ENCODE measurements around the gene QPCT.

The QPCT gene

DNA sequence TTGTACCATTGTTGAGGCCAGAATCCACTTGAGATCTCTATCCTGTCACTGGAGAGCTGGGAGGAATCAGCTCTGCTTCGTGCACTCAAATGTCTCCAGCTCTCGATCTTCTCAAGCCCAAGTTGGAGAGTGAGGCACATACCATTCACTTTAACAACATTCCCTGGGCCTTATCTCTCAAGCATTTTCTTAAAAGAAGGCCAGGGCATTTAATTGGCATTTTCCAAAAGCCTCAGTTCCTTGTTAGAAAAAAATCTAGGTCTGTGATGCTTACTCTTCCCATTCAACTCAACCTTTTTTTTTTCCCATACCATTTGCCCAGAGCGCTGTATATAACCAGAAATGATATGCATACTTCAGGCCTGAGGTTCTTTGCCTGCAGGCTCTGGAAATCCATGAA is 10.1 kb downstream of the QPCT start:
- Histone ChIP-seq H3K4ac (ENCODE audit: low read depth, low read length) (no peak overlapping the region), H3K14ac (ENCODE audit: low read length) (no peak overlapping the region), H4K12ac (ENCODE audit: low read depth, low read length) (no peak overlapping the region), H3K4me2 (ENCODE audit: low read length) (no peak overlapping the region), H4K91ac (ENCODE audit: low read depth, low read length) (no peak overlapping the region), H3K9ac (ENCODE audit: low read length) (no peak overlapping the region), H3K4me1 (ENCODE audit: control insufficient read depth in 1 of 2, insufficient read depth in 2 of 2, low read length in 2 of 2) (peaks cover 0 to 6% of the 10 kb centered on the region in 2 experiments), H4K8ac (ENCODE audit: low read depth, low read length) (no peak overlapping the region), H3K36me3 (ENCODE audit: control insufficient read depth in 1 of 2, insufficient read depth in 2 of 2, low read length in 2 of 2) (no peaks in the 10 kb centered on the region), H2BK5ac (ENCODE audit: low read depth, low read length, poor library complexity) (no peak overlapping the region), H3K79me1 (ENCODE audit: low read length) (no peaks in the 10 kb centered on the region), H2AK5ac (ENCODE audit: low read length) (no peak overlapping the region), H2BK12ac (ENCODE audit: low read length) (no peak overlapping the region), H3K79me2 (ENCODE audit: control insufficient read depth, insufficient read depth, low read length, poor library complexity) (no peaks in the 10 kb centered on the region), H3K27ac (ENCODE audit: low read depth, low read length) (no peak overlapping the region), H3K4me3 (ENCODE audit: low read depth, low read length) (no peak overlapping the region), H3K27me3 (ENCODE audit: insufficient read depth, low read length) (no peaks in the 10 kb centered on the region), H3K18ac (ENCODE audit: low read length) (no peak overlapping the region), H2BK120ac (ENCODE audit: insufficient read depth, low read length, poor library complexity) (no peak overlapping the region), H3K9me3 (ENCODE audit: insufficient read depth, low read depth, low read length) (no peaks in the 10 kb centered on the region), H2AFZ (ENCODE audit: insufficient read depth, low read length, poor library complexity) (no peak overlapping the region), H3K23ac (ENCODE audit: low read length) (no peak overlapping the region)
- WGBS (ENCODE audit: extremely low coverage, insufficient coverage, insufficient read length) = no CpG with 5 or more reads among the region's 3 CpGs
- DNase-seq = peak; percentile 52 to 84

- H3K23ac ChIP-seq (ENCODE audit: low read length) = no peak overlapping the region
- H3K9ac ChIP-seq (ENCODE audit: low read length) = no peak overlapping the region
- H3K27me3 ChIP-seq (ENCODE audit: insufficient read depth, low read length) = no peaks in the 10 kb centered on the region
- no CpG with 5 or more reads among the region's 7 CpGs for WGBS (ENCODE audit: extremely low coverage, insufficient coverage, insufficient read length)
- no peak overlapping the region for H4K12ac ChIP-seq (ENCODE audit: low read depth, low read length)
- no peak overlapping the region for H3K27ac ChIP-seq (ENCODE audit: low read depth, low read length)
- no peak overlapping the region for H2BK12ac ChIP-seq (ENCODE audit: low read length)
- no peaks in the 10 kb centered on the region for H3K79me2 ChIP-seq (ENCODE audit: control insufficient read depth, insufficient read depth, low read length, poor library complexity)
- no peaks in the 10 kb centered on the region for H3K36me3 ChIP-seq (ENCODE audit: control insufficient read depth in 1 of 2, insufficient read depth in 2 of 2, low read length in 2 of 2)
- no peak overlapping the region for H4K8ac ChIP-seq (ENCODE audit: low read depth, low read length)
- no peaks in the 10 kb centered on the region for H3K79me1 ChIP-seq (ENCODE audit: low read length)
- no peak overlapping the region for H3K14ac ChIP-seq (ENCODE audit: low read length)
- no peak overlapping the region for H2AFZ ChIP-seq (ENCODE audit: insufficient read depth, low read length, poor library complexity)
- no peak overlapping the region for H4K91ac ChIP-seq (ENCODE audit: low read depth, low read length)
- no peak overlapping the region for H2AK5ac ChIP-seq (ENCODE audit: low read length)
- no peak overlapping the region for H3K4ac ChIP-seq (ENCODE audit: low read depth, low read length)
- no peak overlapping the region for H3K18ac ChIP-seq (ENCODE audit: low read length)
- H3K4me3 ChIP-seq (ENCODE audit: low read depth, low read length) = no peak overlapping the region
- no peak overlapping the region for H2BK120ac ChIP-seq (ENCODE audit: insufficient read depth, low read length, poor library complexity)
- no peaks in the 10 kb centered on the region for H3K9me3 ChIP-seq (ENCODE audit: insufficient read depth, low read depth, low read length)
- DNase-seq = no peak
- H3K4me2 ChIP-seq (ENCODE audit: low read length) = no peak overlapping the region
- H2BK5ac ChIP-seq (ENCODE audit: low read depth, low read length, poor library complexity) = no peak overlapping the region
- peaks cover 0 to 6% of the 10 kb centered on the region in 2 experiments for H3K4me1 ChIP-seq (ENCODE audit: control insufficient read depth in 1 of 2, insufficient read depth in 2 of 2, low read length in 2 of 2)
These were observed 11.3 kb downstream of the QPCT start for GRCh38 chr2:37355735-37356134.

DNA sequence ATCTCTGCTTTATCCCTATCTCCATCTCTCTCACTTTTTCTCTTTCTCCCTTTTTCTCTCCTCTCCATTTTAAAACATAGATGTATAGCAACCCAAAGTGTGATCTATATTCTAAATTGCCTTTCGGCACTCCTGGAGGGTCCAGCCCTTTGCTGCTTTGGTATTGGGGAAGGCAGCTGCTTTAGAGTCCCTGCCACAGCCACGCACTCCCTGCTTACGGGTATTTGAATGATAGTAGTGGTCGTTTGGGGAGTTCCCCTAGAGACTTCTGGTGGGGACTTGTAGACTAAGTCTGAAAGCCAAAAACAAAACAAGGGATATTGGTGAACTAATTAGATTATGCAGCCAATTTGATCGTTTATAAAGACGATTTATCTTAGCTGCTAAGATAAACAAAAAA is 11.9 kb downstream of the QPCT start:
- DNase-seq = no peak
- no peak overlapping the region for H2BK5ac ChIP-seq (ENCODE audit: low read depth, low read length, poor library complexity)
- no peak overlapping the region for H2AFZ ChIP-seq (ENCODE audit: insufficient read depth, low read length, poor library complexity)
- H2AK5ac ChIP-seq (ENCODE audit: low read length) = no peak overlapping the region
- H3K18ac ChIP-seq (ENCODE audit: low read length) = no peak overlapping the region
- peaks cover 0 to 6% of the 10 kb centered on the region in 2 experiments for H3K4me1 ChIP-seq (ENCODE audit: control insufficient read depth in 1 of 2, insufficient read depth in 2 of 2, low read length in 2 of 2)
- H3K36me3 ChIP-seq (ENCODE audit: control insufficient read depth in 1 of 2, insufficient read depth in 2 of 2, low read length in 2 of 2) = no peaks in the 10 kb centered on the region
- no peaks in the 10 kb centered on the region for H3K27me3 ChIP-seq (ENCODE audit: insufficient read depth, low read length)
- WGBS (ENCODE audit: extremely low coverage, insufficient coverage, insufficient read length) = no CpG with 5 or more reads among the region's 6 CpGs
- H3K4me3 ChIP-seq (ENCODE audit: low read depth, low read length) = no peak overlapping the region
- H3K4me2 ChIP-seq (ENCODE audit: low read length) = no peak overlapping the region
- H4K12ac ChIP-seq (ENCODE audit: low read depth, low read length) = no peak overlapping the region
- H3K23ac ChIP-seq (ENCODE audit: low read length) = no peak overlapping the region
- H2BK12ac ChIP-seq (ENCODE audit: low read length) = no peak overlapping the region
- H3K9ac ChIP-seq (ENCODE audit: low read length) = no peak overlapping the region
- no peak overlapping the region for H4K91ac ChIP-seq (ENCODE audit: low read depth, low read length)
- H3K4ac ChIP-seq (ENCODE audit: low read depth, low read length) = no peak overlapping the region
- no peak overlapping the region for H4K8ac ChIP-seq (ENCODE audit: low read depth, low read length)
- peaks cover under 1% of the 10 kb centered on the region for H3K9me3 ChIP-seq (ENCODE audit: insufficient read depth, low read depth, low read length)
- H3K27ac ChIP-seq (ENCODE audit: low read depth, low read length) = no peak overlapping the region
- no peak overlapping the region for H2BK120ac ChIP-seq (ENCODE audit: insufficient read depth, low read length, poor library complexity)
- H3K79me1 ChIP-seq (ENCODE audit: low read length) = no peaks in the 10 kb centered on the region
- no peaks in the 10 kb centered on the region for H3K79me2 ChIP-seq (ENCODE audit: control insufficient read depth, insufficient read depth, low read length, poor library complexity)
- no peak overlapping the region for H3K14ac ChIP-seq (ENCODE audit: low read length)

GRCh38 chr2:37357069-37357468 is 12.6 kb downstream of the QPCT start:
- H2BK120ac ChIP-seq (ENCODE audit: insufficient read depth, low read length, poor library complexity) = no peak overlapping the region
- no peak overlapping the region for H3K4me3 ChIP-seq (ENCODE audit: low read depth, low read length)
- H2BK5ac ChIP-seq (ENCODE audit: low read depth, low read length, poor library complexity) = no peak overlapping the region
- no peak overlapping the region for H3K4me2 ChIP-seq (ENCODE audit: low read length)
- H3K14ac ChIP-seq (ENCODE audit: low read length) = no peak overlapping the region
- H4K8ac ChIP-seq (ENCODE audit: low read depth, low read length) = no peak overlapping the region
- no peak overlapping the region for H3K27ac ChIP-seq (ENCODE audit: low read depth, low read length)
- H4K91ac ChIP-seq (ENCODE audit: low read depth, low read length) = no peak overlapping the region
- H2AK5ac ChIP-seq (ENCODE audit: low read length) = no peak overlapping the region
- H2BK12ac ChIP-seq (ENCODE audit: low read length) = no peak overlapping the region
- DNase-seq = no peak
- peaks cover 0 to 6% of the 10 kb centered on the region in 2 experiments for H3K4me1 ChIP-seq (ENCODE audit: control insufficient read depth in 1 of 2, insufficient read depth in 2 of 2, low read length in 2 of 2)
- H3K79me2 ChIP-seq (ENCODE audit: control insufficient read depth, insufficient read depth, low read length, poor library complexity) = no peaks in the 10 kb centered on the region
- no peak overlapping the region for H2AFZ ChIP-seq (ENCODE audit: insufficient read depth, low read length, poor library complexity)
- no peak overlapping the region for H3K9ac ChIP-seq (ENCODE audit: low read length)
- no CpG with 5 or more reads among the region's 1 CpG for WGBS (ENCODE audit: extremely low coverage, insufficient coverage, insufficient read length)
- H3K36me3 ChIP-seq (ENCODE audit: control insufficient read depth in 1 of 2, insufficient read depth in 2 of 2, low read length in 2 of 2) = no peaks in the 10 kb centered on the region
- no peak overlapping the region for H3K4ac ChIP-seq (ENCODE audit: low read depth, low read length)
- H4K12ac ChIP-seq (ENCODE audit: low read depth, low read length) = no peak overlapping the region
- H3K27me3 ChIP-seq (ENCODE audit: insufficient read depth, low read length) = no peaks in the 10 kb centered on the region
- H3K79me1 ChIP-seq (ENCODE audit: low read length) = no peaks in the 10 kb centered on the region
- H3K9me3 ChIP-seq (ENCODE audit: insufficient read depth, low read depth, low read length) = peaks cover 2% of the 10 kb centered on the region
- no peak overlapping the region for H3K23ac ChIP-seq (ENCODE audit: low read length)
- H3K18ac ChIP-seq (ENCODE audit: low read length) = no peak overlapping the region

Data from trophoblast cell (in vitro differentiated cells and primary cell).